MM.1S (cell line): ENCODE results near the gene TMEM59L.
"Not testable (repeated sequence)": the region's sequence is repeated elsewhere in the genome, so short reads cannot be mapped to it uniquely, and the experiment has no call there.

ENCODE experiments used
- DNase-seq: peaks from one replicate; pipeline ENCODE4 v3.0.0-alpha.2; 2015
- H2AFZ ChIP-seq: fragments of 300-600 bp; sonication (generic); 2 replicates; pipeline ENCODE4 v1.6.0; 2016; ENCODE audit warnings: antibody characterized with exemption, low read length
- H3F3A ChIP-seq: fragments of 300-600 bp; sonication (generic); 2 replicates; pipeline ENCODE4 v1.6.1; 2016; ENCODE audit warnings: mild to moderate bottlenecking, antibody characterized with exemption, low read length, moderate library complexity, mixed read lengths; ENCODE audit not compliant: insufficient read depth
- H3K27ac ChIP-seq: fragments of 300-600 bp; sonication (generic); 2 replicates; pipeline ENCODE4 v1.5.1; 2016; ENCODE audit warnings: mild to moderate bottlenecking, low read length
- H3K27me3 ChIP-seq: fragments of 300-600 bp; sonication (generic); replicated peaks from 2 replicates; pipeline ENCODE4 v1.6.0; 2016; ENCODE audit warnings: low read length; ENCODE audit not compliant: insufficient read depth
- H3K36me3 ChIP-seq: fragments of 300-600 bp; sonication (generic); replicated peaks from 2 replicates; pipeline ENCODE4 v1.6.1; 2016; ENCODE audit warnings: mild to moderate bottlenecking, low read length, mixed read lengths; ENCODE audit not compliant: insufficient read depth
- H3K4me1 ChIP-seq: fragments of 300-600 bp; sonication (generic); 2 replicates; pipeline ENCODE4 v1.6.1; 2016; ENCODE audit warnings: low read length, mixed read lengths
- H3K4me2 ChIP-seq: fragments of 300-600 bp; sonication (generic); 2 replicates; pipeline ENCODE4 v1.6.0; 2016; ENCODE audit warnings: low read depth, low read length
- H3K4me3 ChIP-seq: fragments of 300-600 bp; sonication (generic); 2 replicates; pipeline ENCODE4 v1.5.1; 2016; ENCODE audit warnings: low read length, mixed read lengths
- H3K79me2 ChIP-seq: fragments of 300-600 bp; sonication (generic); 2 replicates; pipeline ENCODE4 v1.6.1; 2016; ENCODE audit warnings: mixed run types, low read length, mixed read lengths
- H3K9ac ChIP-seq: fragments of 300-600 bp; sonication (generic); 2 replicates; pipeline ENCODE4 v1.6.1; 2016; ENCODE audit warnings: low read length, mixed read lengths
- H3K9me2 ChIP-seq: fragments of 300-600 bp; sonication (generic); replicated peaks from 2 replicates; pipeline ENCODE4 v1.6.1; 2016; ENCODE audit warnings: mild to moderate bottlenecking, low read length, mixed read lengths; ENCODE audit not compliant: insufficient read depth
- H3K9me3 ChIP-seq: fragments of 300-600 bp; sonication (generic); replicated peaks from 2 replicates; pipeline ENCODE4 v1.6.1; 2016; ENCODE audit warnings: mild to moderate bottlenecking, low read length, mixed read lengths; ENCODE audit not compliant: insufficient read depth
- H4K20me1 ChIP-seq: fragments of 300-600 bp; sonication (generic); 2 replicates; pipeline ENCODE4 v1.6.1; 2016; ENCODE audit warnings: mild to moderate bottlenecking, low read length, moderate library complexity, mixed read lengths; ENCODE audit not compliant: insufficient read depth
- EZH2 ChIP-seq: fragments of 300-600 bp; sonication (generic); optimal IDR thresholded peaks from 2 replicates; pipeline ENCODE3; 2017; ENCODE audit warnings: low read depth, mild to moderate bottlenecking, antibody characterized with exemption, low read length, mixed read lengths
- EZH2phosphoT487 ChIP-seq: fragments of 300-600 bp; sonication (generic); IDR thresholded peaks from 2 replicates; pipeline ENCODE4 v1.6.1; 2018; ENCODE audit warnings: antibody characterized with exemption, low read length
- TF ChIP-seq, protein P1 (sequence below): fragments of 300-600 bp; sonication (generic); IDR thresholded peaks from 2 replicates; pipeline ENCODE4 v1.5.1; 2016; ENCODE audit warnings: antibody characterized with exemption, low read length, mixed read lengths

The TMEM59L gene

GRCh38 chr19:18590273-18591272, 22.1 kb upstream of the TMEM59L start:
- TF ChIP-seq, protein P1, sequence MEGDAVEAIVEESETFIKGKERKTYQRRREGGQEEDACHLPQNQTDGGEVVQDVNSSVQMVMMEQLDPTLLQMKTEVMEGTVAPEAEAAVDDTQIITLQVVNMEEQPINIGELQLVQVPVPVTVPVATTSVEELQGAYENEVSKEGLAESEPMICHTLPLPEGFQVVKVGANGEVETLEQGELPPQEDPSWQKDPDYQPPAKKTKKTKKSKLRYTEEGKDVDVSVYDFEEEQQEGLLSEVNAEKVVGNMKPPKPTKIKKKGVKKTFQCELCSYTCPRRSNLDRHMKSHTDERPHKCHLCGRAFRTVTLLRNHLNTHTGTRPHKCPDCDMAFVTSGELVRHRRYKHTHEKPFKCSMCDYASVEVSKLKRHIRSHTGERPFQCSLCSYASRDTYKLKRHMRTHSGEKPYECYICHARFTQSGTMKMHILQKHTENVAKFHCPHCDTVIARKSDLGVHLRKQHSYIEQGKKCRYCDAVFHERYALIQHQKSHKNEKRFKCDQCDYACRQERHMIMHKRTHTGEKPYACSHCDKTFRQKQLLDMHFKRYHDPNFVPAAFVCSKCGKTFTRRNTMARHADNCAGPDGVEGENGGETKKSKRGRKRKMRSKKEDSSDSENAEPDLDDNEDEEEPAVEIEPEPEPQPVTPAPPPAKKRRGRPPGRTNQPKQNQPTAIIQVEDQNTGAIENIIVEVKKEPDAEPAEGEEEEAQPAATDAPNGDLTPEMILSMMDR, result no peak
- no peak for TF ChIP-seq EZH2phosphoT487
- TF ChIP-seq EZH2, result no peak
- Histone ChIP-seq H4K20me1 (no peaks in the 10 kb centered on the region), H3K36me3 (0 out of 2 replicates have a peak, but pooled peaks cover 7% of the 10 kb centered on the region), H2AFZ (no peak overlapping the region), H3K27me3 (peaks cover 6% of the 10 kb centered on the region; the same call in 1 of the 2 replicates), H3K79me2 (peaks cover 16% of the 10 kb centered on the region), H3K9me3 (no peaks in the 10 kb centered on the region), H3K9me2 (no peaks in the 10 kb centered on the region), H3K27ac (no peak overlapping the region), H3K4me3 (no peak overlapping the region), H3K4me1 (peaks cover 10% of the 10 kb centered on the region), H3K9ac (no peak overlapping the region), H3K4me2 (no peak overlapping the region), H3F3A (peaks cover 20% of the 10 kb centered on the region)
- no peak for DNase-seq

GRCh38 chr19:18591735-18592385, 20.8 kb upstream of the TMEM59L start:
- no peak overlapping the region for H3K4me2 ChIP-seq
- TF ChIP-seq EZH2, result no peak
- TF ChIP-seq, protein P1, result no peak
- TF ChIP-seq EZH2phosphoT487, result no peak
- peaks cover 20% of the 10 kb centered on the region for H3F3A ChIP-seq
- no peak overlapping the region for H3K4me3 ChIP-seq
- no peaks in the 10 kb centered on the region for H4K20me1 ChIP-seq
- no peak overlapping the region for H3K27ac ChIP-seq
- no peaks in the 10 kb centered on the region for H3K9me3 ChIP-seq
- H3K4me1 ChIP-seq, result peaks cover 10% of the 10 kb centered on the region
- no peak for DNase-seq
- peaks cover 6% of the 10 kb centered on the region; the same call in 1 of the 2 replicates for H3K27me3 ChIP-seq
- H3K36me3 ChIP-seq, result 0 out of 2 replicates have a peak, but pooled peaks cover 7% of the 10 kb centered on the region
- H3K9ac ChIP-seq, result no peak overlapping the region
- no peak overlapping the region for H2AFZ ChIP-seq
- peaks cover 16% of the 10 kb centered on the region for H3K79me2 ChIP-seq
- H3K9me2 ChIP-seq, result no peaks in the 10 kb centered on the region

- H3K9ac ChIP-seq, H2AFZ ChIP-seq, H3K27ac ChIP-seq, H4K20me1 ChIP-seq, H3K4me2 ChIP-seq, H3K9me3 ChIP-seq, H3K9me2 ChIP-seq, H3K27me3 ChIP-seq, DNase-seq, H3K36me3 ChIP-seq, H3K4me3 ChIP-seq: not testable (repeated sequence)
- H3F3A ChIP-seq, result peaks cover 20% of the 10 kb centered on the region
- peaks cover 10% of the 10 kb centered on the region for H3K4me1 ChIP-seq
- peaks cover 16% of the 10 kb centered on the region for H3K79me2 ChIP-seq
Observed at GRCh38 chr19:18592732-18593131, 19.9 kb upstream of the TMEM59L start.
